Tongue (tissue), 2 donors: ENCODE measurements around the gene NKD2. TPM values are rescaled to one million over a fixed set of nuclear protein-coding genes. Genes with fewer than 3 reads are reported as not detected.
"Not testable (repeated sequence)": the region's sequence is repeated elsewhere in the genome, so short reads cannot be mapped to it uniquely, and the experiment has no call there.

Experiments
- DNase-seq: peaks from one replicate; pipeline ENCODE4 v3.0.0-alpha.2; 2015
- total RNA-seq: library from RNA; depleted of rRNA; stranded (reverse); fragments of >200 nt; gene quantifications from one replicate; pipeline ENCODE4 v1.2.3, GENCODE V29; 2014

Gene NKD2
- total RNA-seq, 1 donor from 2014 or later, result 7.3 TPM

DNA sequence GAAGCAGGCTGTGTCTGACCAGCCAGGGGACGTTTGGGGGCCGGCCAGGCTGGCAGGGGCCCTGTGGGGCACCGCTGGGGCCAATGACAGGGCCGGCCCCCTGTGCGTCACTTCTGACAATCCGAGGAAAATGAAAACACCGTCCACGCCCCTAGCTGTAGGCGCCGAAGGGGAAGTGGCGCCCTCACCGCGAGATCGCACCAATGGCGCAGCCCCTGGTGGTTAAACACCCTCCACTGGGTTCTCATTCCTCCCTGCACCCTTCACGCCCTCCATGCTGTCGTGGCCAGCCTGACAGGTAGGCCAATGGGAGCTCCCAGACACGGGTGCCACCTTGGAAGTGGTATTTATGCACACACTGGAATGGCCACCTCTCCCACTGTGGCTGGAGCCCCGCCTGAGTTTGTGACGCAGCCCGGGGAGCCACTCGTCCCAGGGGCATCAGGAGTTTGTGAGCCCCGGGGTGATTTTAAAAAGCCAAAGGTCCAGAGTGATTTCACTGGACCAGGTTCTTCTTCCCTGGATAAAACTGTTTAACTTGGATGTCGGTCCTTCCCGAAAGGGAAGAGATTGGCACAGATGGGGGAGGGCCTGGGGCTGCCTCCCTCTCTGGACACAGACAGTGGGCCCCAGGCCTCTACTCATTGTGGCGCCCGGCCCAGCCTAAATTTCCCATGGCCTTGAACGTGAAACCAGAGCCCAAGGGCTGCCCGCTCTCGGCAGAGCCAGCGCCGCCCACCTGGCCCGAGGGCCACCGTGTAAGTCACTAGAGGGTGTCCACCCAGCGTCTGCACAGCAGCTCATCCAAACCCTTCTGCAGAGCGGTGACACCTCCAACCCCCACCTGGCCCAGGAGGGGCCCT, 49.7 kb downstream of the NKD2 start:
- no peak for DNase-seq

DNA sequence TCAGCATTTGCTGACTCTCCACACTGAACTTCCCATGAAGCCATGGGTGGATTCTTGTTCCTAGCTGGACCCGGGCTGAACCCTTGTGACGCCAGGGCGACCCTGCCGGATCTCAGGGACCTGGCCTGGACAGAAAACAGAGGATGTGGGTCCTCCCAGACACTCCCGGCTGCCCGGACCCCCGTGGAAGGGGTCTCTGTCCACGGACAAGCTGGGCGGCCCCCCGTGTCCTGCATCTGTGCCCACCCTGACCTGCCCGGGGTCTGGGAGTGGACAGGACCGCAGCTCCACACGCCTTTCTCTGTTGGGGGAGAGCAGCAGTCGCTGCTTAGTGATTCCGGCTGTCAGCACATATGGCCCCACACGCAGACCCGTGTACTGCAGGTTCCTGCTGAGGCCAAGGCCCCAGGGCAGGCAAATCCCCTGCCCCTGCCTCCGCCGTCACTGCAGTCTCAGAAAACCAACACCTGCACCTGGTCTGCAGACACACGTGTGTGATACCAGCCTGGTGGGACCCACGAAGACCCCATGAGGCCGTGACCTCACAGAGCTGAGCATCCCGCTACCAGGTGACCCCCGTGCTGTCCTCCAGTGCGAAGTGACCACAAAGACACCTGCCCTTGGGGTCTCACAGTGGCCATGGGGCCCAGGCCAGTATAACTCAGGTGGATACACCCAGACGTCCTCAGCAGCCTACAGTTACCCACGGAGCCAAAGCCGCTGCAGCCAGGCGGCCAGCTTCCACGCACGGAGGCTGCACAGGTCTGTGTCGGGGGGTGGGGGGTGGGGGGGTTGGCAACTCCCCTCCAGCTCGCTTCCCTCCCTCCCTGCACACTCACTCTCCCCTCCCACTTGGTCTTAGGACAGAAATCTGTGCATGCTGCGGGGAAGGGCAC, 50.6 kb downstream of the NKD2 start:
- DNase-seq, result no peak

DNA sequence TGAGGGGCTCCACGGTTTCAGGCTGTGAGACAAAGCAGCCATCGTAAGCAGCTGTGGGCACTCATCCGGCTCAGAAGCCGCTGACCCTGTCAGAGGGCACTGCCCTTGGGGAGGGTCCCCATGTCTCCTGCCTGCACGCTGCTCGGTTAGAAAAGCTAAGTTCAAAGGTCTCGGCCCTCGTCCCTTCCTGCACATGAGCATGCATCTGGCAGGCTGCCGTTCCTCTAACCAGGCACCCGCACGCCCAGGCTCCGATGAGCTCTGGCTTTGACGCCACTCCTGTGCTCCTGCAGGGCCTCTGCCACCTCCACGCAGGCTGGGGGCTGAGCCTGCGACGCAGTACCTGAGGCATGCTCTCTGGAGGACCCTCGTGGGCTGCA, 51.3 kb downstream of the NKD2 start:
- DNase-seq, result no peak

DNA sequence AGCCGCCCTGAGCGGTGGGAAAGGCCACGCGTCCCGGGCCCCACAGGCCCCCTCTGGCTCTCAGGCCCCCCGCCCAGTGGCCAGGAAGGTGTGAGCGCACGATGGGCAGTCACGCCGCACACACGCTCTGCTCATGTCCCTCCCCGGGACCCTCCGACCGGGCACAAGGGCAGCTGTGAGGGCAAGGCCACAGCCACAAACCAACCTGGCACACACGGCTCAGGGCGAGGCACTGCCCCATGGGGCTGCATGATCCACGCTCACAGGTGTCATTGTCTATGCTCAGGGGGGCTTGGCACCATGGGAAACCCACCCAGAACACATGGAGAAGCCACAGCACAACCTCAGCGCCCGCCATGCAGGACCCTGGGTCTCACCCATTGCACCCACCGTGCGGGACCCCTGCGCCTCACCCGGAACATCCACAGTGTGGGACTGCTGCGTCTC, 52.0 kb downstream of the NKD2 start:
- no peak for DNase-seq

DNA sequence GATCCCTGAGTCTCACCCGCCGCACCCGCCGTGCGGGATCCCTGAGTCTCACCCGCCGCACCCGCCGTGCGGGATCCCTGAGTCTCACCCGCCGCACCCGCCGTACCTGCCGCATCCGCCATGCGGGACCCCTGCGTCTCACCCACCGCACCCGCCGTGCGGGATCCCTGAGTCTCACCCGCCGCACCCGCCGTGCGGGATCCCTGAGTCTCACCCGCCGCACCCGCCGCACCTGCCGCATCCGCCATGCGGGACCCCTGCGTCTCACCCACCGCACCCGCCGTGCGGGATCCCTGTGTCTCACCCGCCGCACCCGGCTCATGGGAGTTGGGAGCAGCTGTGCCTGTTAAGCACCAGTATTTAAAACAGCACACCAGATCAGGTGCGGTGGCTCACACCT, 52.7 kb downstream of the NKD2 start:
- not testable (repeated sequence) for DNase-seq

DNA sequence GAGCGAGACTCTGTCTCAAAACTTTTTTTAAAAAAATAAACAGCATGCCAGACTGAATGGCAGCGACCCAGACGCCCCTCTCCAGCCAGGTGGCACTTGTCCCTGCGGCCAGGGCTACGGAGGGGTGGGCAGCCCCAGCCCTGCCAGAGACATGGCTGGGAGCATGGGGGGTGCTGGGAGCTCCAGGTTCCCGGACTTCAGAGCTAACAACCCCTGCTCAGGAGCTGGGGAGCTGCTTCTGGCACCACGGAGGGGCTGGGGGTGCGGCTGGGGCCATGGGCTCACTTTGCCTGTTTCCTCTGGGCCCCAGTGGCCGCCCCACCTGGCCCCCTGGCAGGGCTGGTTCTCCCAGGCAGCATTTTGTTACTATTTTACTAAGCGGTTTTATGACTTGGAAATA, 53.3 kb downstream of the NKD2 start:
- no peak for DNase-seq

DNA sequence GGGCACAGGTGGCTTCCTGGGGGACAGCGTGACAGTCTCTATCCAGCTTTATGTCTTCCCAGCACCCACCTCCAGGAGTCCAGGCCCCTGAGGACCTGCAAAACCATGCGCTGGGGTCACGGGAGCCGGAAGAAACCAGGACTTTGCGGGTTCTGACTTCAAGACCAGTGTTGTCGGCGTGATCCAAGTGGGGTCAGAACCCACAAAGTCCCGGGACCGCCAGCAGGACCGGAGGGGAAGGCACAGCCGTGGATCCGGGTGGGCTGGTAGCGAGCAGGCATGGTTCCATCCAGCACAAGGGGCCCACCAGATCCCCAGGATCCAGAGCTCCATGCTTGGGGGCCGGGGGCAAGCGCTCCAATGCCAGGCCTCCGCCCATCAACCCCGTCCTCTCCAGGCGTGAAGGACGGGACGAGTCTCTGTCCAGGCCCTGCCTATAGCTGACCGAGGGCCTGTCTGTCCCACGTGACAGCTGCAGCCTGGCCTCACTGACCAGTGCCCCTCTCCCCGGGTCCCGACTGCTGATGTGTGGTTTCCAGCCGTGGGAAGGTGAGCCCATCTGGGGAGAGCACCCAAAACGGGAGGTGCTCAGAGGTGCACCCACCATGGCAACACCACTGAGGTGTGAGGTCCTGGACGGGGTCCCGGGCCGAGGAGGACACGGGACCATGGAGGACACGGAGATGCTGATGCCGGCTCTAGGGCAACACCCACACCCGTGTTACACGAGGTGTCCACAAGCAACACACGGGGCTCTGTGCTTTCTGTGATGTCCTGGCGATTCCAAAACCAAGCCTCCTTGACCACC, 54.4 kb downstream of the NKD2 start:
- no peak for DNase-seq

DNA sequence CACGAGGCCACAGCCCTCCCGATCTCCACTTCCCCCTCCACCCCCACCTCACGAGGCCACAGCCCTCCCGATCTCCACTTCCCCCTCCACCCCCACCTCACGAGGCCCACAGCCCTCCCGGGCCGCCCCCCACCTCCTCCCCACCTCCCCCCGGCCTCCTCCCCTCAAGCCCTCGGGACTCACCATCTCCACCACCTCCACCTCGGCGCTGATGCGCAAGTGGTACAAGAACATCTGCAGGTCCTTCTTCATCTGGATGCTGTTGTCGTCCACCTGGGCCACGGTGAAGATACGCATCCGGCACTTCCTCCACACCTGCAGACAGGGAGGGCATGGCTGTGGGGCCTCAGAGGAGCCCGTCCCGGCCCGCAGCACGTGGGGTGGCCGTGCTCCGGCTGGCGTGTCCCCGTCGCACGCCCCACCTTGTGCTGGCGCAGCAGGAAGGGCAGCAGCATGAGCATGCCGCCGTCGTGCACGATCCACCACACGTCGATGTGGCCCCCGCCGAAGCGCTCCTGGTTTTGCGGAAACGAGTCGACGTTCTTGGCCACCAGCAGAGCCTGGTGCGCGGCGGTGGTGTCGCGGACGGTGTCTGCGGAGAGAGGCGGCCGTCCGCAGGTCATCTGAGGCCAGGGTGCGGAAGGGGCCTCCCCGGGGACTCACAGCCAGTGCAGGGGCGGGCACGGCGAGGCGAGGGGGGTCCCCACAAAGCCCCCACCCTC, 55.2 kb downstream of the NKD2 start:
- no peak for DNase-seq

DNA sequence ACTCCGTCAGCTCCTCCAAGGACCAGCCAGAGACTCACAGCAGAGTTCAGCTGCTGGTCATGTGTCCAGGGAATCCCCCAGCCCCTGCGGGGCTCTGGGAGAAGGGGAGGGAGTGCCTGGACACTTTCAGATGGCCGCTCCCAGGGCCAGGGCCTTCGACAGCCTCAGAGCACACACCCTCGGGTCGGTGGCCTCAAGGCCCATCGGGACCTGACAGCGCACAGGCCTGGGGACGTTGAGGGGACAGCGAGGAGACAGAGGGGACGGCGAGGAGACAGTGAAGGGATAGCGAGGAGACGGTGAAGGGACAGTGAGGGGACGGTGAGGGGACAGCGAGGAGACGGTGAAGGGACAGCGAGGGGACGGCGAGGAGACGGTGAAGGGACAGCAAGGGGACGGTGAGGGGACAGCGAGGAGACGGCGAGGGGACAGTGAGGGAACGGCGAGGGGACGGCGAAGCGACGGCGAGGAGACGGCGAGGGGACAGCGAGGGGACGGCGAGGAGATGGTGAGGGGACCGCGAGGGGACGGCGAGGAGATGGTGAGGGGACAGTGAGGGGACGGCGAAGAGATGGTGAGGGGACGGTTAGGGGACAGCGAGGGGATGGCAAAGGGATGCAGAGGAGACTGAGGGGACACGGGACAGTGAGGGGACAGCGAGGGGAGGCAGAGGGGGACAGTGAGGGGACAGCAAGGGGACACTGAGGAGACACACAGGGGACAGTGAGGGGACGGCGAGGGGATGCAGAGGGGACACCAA, 56.0 kb downstream of the NKD2 start:
- no peak for DNase-seq

DNA sequence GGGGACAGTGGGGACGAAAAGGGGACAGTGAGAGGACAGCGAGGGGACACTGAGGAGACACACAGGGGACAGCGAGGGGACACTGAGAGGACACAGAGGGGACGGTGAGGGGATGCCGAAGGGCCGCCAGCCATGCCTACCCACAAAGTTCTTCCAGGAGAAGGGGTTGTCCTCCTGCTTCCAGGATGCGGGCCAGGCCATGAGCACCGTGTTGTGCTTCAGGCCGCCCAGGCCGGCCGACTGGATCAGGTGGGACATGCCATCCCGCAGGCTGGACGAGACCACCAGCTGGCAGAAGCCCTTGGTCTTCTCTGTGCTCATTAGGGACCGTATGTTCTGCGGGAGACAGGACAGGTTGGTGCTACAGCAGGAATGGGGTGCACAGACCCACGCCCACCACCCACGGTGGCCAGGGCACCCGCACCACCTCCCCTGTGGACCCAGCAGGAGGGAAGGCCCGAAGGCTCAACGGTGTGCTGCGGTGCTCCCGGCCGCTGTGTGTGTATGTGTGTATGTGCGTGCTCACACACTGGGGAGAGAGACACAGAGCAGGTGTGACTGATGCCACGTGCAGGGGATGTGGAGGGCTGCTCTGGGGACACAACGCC, 56.6 kb downstream of the NKD2 start:
- no peak for DNase-seq

DNA sequence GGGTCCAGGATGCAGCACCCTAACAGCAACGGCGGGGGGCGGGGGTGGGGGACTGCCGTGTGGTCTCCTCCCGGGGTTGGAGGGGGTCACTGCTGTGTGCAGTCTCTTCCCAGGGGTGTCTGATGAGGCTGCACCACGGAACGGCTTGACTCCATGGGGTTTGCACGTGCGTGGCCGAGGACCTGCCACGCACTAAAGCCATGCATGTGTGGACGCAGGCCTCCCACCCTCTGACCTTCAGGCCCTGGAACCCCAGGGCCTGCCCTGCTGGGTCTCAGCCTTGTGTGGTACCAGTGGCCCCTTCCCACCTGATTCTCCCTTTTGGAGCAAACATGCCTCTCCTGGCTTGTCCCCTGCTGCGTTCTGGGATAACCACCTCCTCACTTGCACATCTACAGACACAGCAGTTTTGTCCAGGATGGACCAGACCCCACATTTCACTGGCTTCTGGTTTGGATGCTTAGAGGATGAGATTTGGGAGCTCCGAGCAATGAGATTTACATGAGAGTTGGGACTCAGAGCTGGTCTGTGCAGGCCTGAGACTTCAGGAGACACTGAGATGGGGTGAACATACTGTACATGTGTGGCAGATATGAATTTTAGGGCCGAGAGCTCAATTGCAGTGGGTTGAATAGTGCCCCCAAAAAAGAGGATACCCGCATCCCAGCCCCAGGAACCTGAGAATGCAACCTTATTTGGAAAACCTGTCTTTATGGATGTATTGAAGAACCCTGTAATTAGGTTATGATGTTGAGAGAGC, 57.5 kb downstream of the NKD2 start:
- DNase-seq, result no peak

DNA sequence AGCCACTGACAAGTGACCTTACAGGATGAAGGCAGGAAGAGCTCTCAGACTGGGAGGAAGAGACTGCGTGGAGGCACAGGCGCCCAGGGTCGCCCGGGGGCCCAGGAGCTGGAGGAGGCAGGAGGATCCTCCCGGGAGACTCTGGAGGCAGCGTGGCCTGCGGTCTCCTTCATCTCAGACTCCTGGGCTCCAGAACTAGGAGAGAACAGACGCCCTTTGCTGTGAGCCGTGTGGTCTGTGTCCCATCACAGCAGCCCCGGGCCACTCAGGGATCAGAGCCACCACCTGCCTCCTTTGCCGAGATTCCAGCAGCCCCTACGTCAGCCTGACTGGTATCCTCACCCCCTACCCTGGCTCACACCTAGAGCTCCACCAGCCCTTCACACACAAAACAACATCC, 58.1 kb downstream of the NKD2 start:
- DNase-seq, result no peak

DNA sequence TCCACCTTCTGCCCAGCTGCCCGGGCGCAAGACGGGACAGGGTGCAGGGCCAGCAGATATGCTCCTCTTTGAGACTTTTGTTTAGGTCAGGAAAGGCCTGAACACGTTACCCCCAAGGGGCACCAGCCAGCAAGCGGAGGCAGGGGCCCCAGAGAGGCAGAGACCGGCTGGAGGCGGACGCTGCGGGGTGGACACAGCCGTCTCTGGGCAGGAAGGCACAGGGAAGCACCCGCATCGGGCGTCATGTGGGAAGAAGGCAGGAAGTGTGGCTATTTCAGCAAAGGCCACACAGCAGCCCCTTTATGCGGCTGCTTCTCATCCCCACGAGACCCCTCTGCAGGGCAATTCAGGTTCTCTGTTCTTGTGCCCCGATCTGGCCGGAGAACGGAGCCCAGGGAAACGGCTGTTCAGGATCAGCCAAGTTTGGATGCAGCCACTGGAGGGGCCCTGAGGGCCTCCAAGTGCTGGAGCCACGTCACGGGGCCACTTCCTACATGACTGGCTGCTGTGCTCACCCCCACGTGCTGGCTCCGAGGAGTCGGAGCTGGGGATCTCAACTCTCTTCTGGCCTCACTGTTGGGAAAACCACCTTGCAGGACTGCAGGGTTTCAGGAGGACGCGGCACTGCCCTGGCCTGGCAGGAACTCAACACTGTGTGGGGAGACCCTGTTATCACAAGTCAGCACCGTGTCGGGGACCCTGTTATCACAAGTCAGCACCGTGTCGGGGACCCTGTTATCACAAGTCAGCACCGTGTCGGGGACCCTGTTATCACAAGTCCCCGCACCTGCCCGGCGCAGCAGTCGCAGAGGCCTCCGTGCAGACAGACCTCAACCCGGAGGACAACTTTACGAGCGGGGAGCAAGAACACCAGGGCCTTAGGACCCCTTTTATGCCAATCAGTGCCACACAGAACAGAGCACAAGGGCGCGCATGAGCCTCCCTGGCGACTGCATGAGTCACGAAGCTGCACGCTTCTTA, 58.8 kb downstream of the NKD2 start:
- DNase-seq, result no peak

DNA sequence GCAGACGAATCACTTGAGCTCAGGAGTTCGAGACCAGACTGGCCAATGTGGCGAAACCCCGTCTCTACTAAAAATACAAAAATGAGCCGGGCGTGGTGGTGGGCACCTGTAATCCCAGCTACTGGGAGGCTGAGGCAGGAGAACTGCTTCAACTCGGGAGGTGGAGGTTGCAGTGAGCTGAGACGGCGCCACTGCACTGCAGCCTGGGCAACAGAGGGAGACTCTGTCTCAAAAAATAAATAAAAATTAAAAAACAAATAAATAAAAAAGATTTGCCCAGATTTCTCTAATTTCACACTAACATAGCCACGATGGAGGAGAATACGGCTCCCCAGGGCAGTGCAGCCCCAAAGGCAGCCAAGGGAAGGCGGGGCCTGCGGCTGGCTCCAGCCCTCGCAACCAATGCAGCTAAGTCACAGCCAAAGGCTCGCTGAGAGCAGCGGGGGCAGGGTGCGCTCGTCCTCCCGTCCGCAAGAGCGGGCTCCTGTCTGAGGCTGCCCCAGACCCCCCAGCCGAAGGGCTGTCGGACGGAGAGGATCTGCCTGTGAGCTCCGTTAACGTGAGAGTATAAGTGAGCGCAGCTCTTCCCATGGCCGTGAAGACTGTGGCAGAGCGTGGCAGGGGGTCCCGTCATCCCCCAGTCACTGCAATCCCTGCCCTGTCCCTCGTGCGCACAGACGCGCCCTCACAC, 59.7 kb downstream of the NKD2 start:
- no peak for DNase-seq

DNA sequence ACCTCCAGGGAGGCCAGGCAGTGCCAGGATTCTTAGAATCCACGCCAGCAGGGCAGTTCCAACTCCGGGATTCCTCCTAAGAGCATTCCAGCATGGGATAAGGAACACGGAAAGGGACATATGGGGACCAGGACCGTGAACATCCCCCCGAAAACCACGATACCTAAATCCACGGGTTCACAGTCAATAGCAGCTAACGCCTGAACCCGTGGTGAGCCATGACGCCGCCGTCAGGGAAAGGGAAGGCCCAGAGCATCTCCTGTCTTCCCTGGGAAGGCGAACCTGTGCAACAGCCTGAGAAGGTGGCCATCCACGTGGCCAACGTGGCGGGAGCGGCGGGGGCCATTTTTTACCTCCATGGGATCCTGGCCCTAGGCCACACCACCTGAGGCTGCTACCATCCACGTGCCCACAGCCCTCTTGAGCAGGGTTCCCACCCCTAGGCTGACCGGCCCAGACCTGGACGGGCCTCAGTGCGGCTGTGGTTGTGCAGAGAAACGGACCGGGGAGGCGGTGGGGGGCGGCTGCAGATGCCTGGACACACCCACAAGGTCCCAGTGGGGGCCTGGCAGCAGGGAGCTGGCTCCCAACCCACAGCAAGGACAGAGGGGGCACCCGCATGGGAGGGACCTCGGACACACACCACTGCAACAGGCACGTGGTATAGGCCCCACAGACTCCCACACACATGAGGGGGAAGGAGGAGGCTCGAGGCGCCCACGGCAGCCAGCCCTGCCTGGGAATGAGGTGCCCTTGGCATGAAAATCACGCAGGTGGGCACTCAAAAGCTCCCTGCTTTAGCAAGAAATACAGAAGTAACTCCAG, 60.5 kb downstream of the NKD2 start:
- DNase-seq, result no peak

DNA sequence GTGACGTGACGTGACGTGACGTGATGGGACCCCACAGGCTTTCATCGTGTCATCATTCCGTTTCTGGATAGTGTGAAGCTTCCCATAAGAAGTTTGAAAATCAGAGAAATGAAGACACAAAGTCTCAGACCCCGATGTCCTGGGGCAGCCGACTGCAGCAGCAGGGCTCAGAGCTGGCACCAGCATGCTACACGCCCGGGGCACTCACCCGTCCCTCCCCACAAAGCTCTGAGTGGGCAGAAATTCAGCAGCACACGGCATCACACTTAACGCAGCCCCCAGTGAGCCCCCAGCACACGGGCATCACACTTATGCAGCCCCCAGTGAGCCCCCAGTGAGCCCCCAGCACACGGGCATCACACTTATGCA, 61.1 kb downstream of the NKD2 start:
- no peak for DNase-seq
